Aorta (tissue), 5 donors: ENCODE results near the gene STAT4. TPM values are rescaled to one million over a fixed set of nuclear protein-coding genes. Genes with fewer than 3 reads are reported as not detected.

Experiments
- ATAC-seq: fragments of 200-7000 bp; cut with Tn5 transposase; one replicate; pipeline ENCODE4 v1.9.1; 2022; ENCODE audit warnings: moderate library complexity; ENCODE audit not compliant: low FRiP score
- DNase-seq, 2 donors: peaks; one replicate each; pipeline ENCODE4 v3.0.0-alpha.2; 2020
- H3K27ac ChIP-seq, 2 donors: one replicate each; pipeline ENCODE4 v1.5.1; 2013; ENCODE audit warnings: low read length in 2 of 2, mild to moderate bottlenecking in 2 of 2, moderate library complexity in 2 of 2, control low read depth in 1 of 2, inconsistent platforms in 1 of 2, low read depth in 1 of 2
- H3K27me3 ChIP-seq, 2 donors: one replicate each; pipeline ENCODE4 v1.6.1; 2013; ENCODE audit warnings: control low read depth in 1 of 2, low read length in 1 of 2, mild to moderate bottlenecking in 1 of 2, moderate library complexity in 1 of 2; ENCODE audit not compliant: insufficient read depth in 2 of 2, control insufficient read depth in 1 of 2
- H3K36me3 ChIP-seq, 2 donors: one replicate each; pipeline ENCODE4 v1.6.1; 2013; ENCODE audit warnings: control low read depth in 1 of 2, low read length in 1 of 2, mild to moderate bottlenecking in 1 of 2; ENCODE audit not compliant: insufficient read depth in 2 of 2, control insufficient read depth in 1 of 2
- H3K4me1 ChIP-seq, 2 donors: one replicate each; pipeline ENCODE4 v1.6.1; 2013; ENCODE audit warnings: low read length in 2 of 2, control low read depth in 1 of 2, mild to moderate bottlenecking in 1 of 2, moderate library complexity in 1 of 2; ENCODE audit not compliant: insufficient read depth in 2 of 2, control insufficient read depth in 1 of 2
- H3K4me3 ChIP-seq, 2 donors: one replicate each; pipeline ENCODE4 v1.5.1; 2013; ENCODE audit warnings: low read length in 2 of 2, control low read depth in 1 of 2, mild to moderate bottlenecking in 1 of 2
- H3K9me3 ChIP-seq: one replicate; pipeline ENCODE4 v1.6.1; 2013; ENCODE audit warnings: mild to moderate bottlenecking, low read length; ENCODE audit not compliant: control insufficient read depth
- WGBS, 2 donors: extraction: QIAGEN DNeasy Blood & Tissue Kit; methylation state at CpG; one replicate each; pipeline ENCODE4 v1.1.7; 2013; 5-methylcytosine and 5-hydroxymethylcytosine counted together
- intact Hi-C, 2 donors: fragments of 100-400 bp; cut with DNase I; formaldehyde crosslinking; loops; one replicate each; pipeline versions ENCODE4 v1.14.2 to v1.15.0; 2022
- long read RNA-seq, 2 donors: library from polyadenylated mRNA; unstranded; transcript quantifications; one replicate each; pipeline ENCODE4 v2.0.0, GENCODE V29; 2020 to 2021
- polyA plus RNA-seq, 2 donors: library from polyadenylated mRNA; stranded (reverse); fragments of 200-250 nt; gene quantifications; one replicate each; pipeline ENCODE4 v1.2.3, GENCODE V29; 2013
- total RNA-seq, 2 donors: library from RNA; stranded (reverse); fragmentation: NEBNext Ultra II Directional; extraction: Animal tissue kit (Norgen Biotek cat#: 25700); gene quantifications; one replicate each; pipeline ENCODE4 v1.2.1, GENCODE V29; 2021
- donor health status: healthy with polysubstance abuse.
- donor health status: Bipolar disorder and iron deficiency.
- donor health status: DM: no; HTN: no; CAD: no.
- donor health status: DM: no; HTN: no; CAD: no.
- donor health status: DM: yes; HTN: yes; CAD: no.

STAT4 gene
- 1 to 10 TPM; 3.8 to 7.7 TPM for total RNA-seq
- polyA plus RNA-seq, result 1 to 10 TPM; 1.1 to 2.2 TPM
- long read RNA-seq, donor 1, partial matches to known transcripts, result 0 of 3 reads
- long read RNA-seq, donor 1, other reads (novel, unspliced or antisense), result 3 of 3 reads
- long read RNA-seq, donor 2, result 0 reads

- intact Hi-C loops, result no loop called here
- H3K9me3 ChIP-seq, result no peaks in the 10 kb centered on the region
- H3K27me3 ChIP-seq, result no peaks in the 10 kb centered on the region
- DNase-seq, result peak; percentile 68 to 69
- no peaks in the 10 kb centered on the region for H3K4me1 ChIP-seq
- H3K4me3 ChIP-seq, result peak within 1 kb of the TSS; percentile 43 to 44
- whole genome bisulfite sequencing, 2 donors, result 5 to 6% methylated on average over 33 of the region's 33 CpGs
- ATAC-seq, result peak; percentile 65
- no peak within 1 kb of the TSS for H3K27ac ChIP-seq
- no peaks in the 10 kb centered on the region for H3K36me3 ChIP-seq
Measured at GRCh38 chr2:191150600-191151330, at the start of gene STAT4. TSS of gene STAT4 (minus strand) at chr2:191150994. CDS start at chr2:191148203, 2,791 bp downstream.

GRCh38 chr2:191199929-191200512, 49.2 kb upstream of the STAT4 start:
- Histone ChIP-seq H3K27me3 (peaks cover 0 to 3% of the 10 kb centered on the region in 2 donors), H3K9me3 (no peaks in the 10 kb centered on the region), H3K4me1 (no peaks in the 10 kb centered on the region), H3K4me3 (no peak overlapping the region), H3K36me3 (no peaks in the 10 kb centered on the region), H3K27ac (no peak overlapping the region)
- no peak for ATAC-seq
- DNase-seq, result no peak
- WGBS, 2 donors, result 95 to 96% methylated on average over 6 of the region's 6 CpGs
- intact Hi-C loops, result no loop called here

GRCh38 chr2:191198271-191198670, 47.5 kb upstream of the STAT4 start:
- Histone ChIP-seq H3K27me3 (peaks cover 0 to 3% of the 10 kb centered on the region in 2 donors), H3K27ac (no peak overlapping the region), H3K4me3 (no peak overlapping the region), H3K4me1 (no peaks in the 10 kb centered on the region), H3K36me3 (no peaks in the 10 kb centered on the region), H3K9me3 (no peaks in the 10 kb centered on the region)
- ATAC-seq, result no peak
- no peak for DNase-seq
- intact Hi-C loops, result no loop called here
- WGBS, 2 donors, result 94 to 97% methylated on average over 4 of the region's 4 CpGs

GRCh38 chr2:191197096-191197495, 46.3 kb upstream of the STAT4 start:
- intact Hi-C loops, result no loop called here
- no peaks in the 10 kb centered on the region for H3K36me3 ChIP-seq
- H3K27me3 ChIP-seq, result no peaks in the 10 kb centered on the region
- H3K27ac ChIP-seq, result no peak overlapping the region
- H3K4me1 ChIP-seq, result no peaks in the 10 kb centered on the region
- no peaks in the 10 kb centered on the region for H3K9me3 ChIP-seq
- ATAC-seq (no peak), DNase-seq (no peak)
- no peak overlapping the region for H3K4me3 ChIP-seq
- WGBS, 2 donors, result 68 to 79% methylated on average over 3 of the region's 3 CpGs

- intact Hi-C loops, result no loop called here
- H3K9me3 ChIP-seq, result no peaks in the 10 kb centered on the region
- H3K27ac ChIP-seq, result no peak overlapping the region
- 48 to 63% methylated on average over 1 of the region's 1 CpG for WGBS, 2 donors
- H3K36me3 ChIP-seq, result no peaks in the 10 kb centered on the region
- no peak overlapping the region for H3K4me3 ChIP-seq
- H3K27me3 ChIP-seq, result no peaks in the 10 kb centered on the region
- H3K4me1 ChIP-seq, result no peaks in the 10 kb centered on the region
- DNase-seq (no peak), ATAC-seq (no peak)
Measured at GRCh38 chr2:191195021-191195420, 44.2 kb upstream of the STAT4 start.

- intact Hi-C loops, result no loop called here
Measured at GRCh38 chr2:191190861-191191552, 40.2 kb upstream of the STAT4 start.

GRCh38 chr2:191190435-191190834, 39.6 kb upstream of the STAT4 start:
- no peak for ATAC-seq
- no peaks in the 10 kb centered on the region for H3K27me3 ChIP-seq
- 100% methylated on average over 2 of the region's 2 CpGs for WGBS, 2 donors
- no peaks in the 10 kb centered on the region for H3K4me1 ChIP-seq
- H3K27ac ChIP-seq, result no peak overlapping the region
- H3K9me3 ChIP-seq, result no peaks in the 10 kb centered on the region
- intact Hi-C loops, result no loop called here
- no peak for DNase-seq
- H3K36me3 ChIP-seq, result no peaks in the 10 kb centered on the region
- H3K4me3 ChIP-seq, result no peak overlapping the region

More at GRCh38 chr2:191190861-191191552, 40.2 kb upstream of the STAT4 start:
- no peak for DNase-seq
- no peaks in the 10 kb centered on the region for H3K9me3 ChIP-seq
- no peaks in the 10 kb centered on the region for H3K27me3 ChIP-seq
- no peak overlapping the region for H3K4me3 ChIP-seq
- H3K36me3 ChIP-seq, result no peaks in the 10 kb centered on the region
- ATAC-seq, result no peak
- H3K4me1 ChIP-seq, result no peaks in the 10 kb centered on the region
- H3K27ac ChIP-seq, result no peak overlapping the region
- WGBS, 2 donors, result 95 to 97% methylated on average over 5 of the region's 5 CpGs

- DNase-seq (no peak), ATAC-seq (no peak)
- Histone ChIP-seq H3K27ac (no peak overlapping the region), H3K4me3 (no peak overlapping the region), H3K27me3 (no peaks in the 10 kb centered on the region), H3K4me1 (no peaks in the 10 kb centered on the region), H3K36me3 (no peaks in the 10 kb centered on the region), H3K9me3 (no peaks in the 10 kb centered on the region)
- 96 to 97% methylated on average over 8 of the region's 8 CpGs for WGBS, 2 donors
- intact Hi-C loops, result no loop called here
Measured at GRCh38 chr2:191189112-191189635, 38.4 kb upstream of the STAT4 start.
